Thyroid gland (tissue), 4 donors: ENCODE data around the gene SC5D.

Source experiments
- POLR2A ChIP-seq, 2 donors: fragments of 450-650 bp; IDR thresholded peaks; one replicate each; pipeline ENCODE4 v1.6.1; 2017; ENCODE audit warnings: antibody characterized with exemption in 2 of 2, mild to moderate bottlenecking in 2 of 2, moderate library complexity in 1 of 2
- TF ChIP-seq, protein P1 (sequence below), 6 experiments: fragments of 200-600 bp in 3 of 6; fragments of 450-650 bp in 3 of 6; sonication (generic) in 3 of 6; IDR thresholded peaks; one replicate each; pipeline ENCODE4 v1.5.1; 2016 to 2019; ENCODE audit warnings: antibody characterized with exemption in 6 of 6, mild to moderate bottlenecking in 2 of 6, inconsistent platforms in 1 of 6, moderate library complexity in 1 of 6

DNA sequence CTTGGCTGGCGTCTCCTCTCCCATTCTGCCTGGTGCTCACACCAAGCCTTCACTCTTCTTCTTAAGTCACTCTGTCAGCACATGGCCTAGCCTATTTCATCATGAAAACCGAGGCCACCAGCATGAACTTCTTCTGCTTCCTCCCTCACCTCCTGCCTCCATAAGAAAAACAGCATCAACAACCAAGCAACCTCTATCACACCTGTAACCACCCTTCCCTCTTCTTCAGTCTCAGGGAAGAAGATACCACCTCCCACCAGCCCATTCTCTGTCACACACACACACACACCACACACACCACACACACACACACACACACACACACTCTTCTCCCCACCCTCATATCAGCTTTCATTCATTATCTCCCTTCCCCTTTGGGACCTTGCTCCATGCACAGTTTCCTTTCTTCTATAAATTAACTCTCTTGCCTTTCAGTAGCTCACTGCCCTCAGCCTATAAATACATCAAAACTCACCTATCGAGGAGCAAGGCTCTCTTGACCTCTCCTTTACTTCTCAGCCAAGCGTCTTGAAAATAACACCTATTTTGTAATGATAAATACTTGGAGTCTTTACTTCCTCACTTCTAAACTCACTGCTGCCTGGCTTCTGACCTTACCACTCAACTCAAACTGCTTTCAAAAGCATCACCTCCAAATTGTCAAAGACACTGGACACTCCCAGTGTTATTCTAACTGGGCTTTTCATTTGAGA lies 36.6 kb downstream of the SC5D start:
- TF ChIP-seq, protein P1, sequence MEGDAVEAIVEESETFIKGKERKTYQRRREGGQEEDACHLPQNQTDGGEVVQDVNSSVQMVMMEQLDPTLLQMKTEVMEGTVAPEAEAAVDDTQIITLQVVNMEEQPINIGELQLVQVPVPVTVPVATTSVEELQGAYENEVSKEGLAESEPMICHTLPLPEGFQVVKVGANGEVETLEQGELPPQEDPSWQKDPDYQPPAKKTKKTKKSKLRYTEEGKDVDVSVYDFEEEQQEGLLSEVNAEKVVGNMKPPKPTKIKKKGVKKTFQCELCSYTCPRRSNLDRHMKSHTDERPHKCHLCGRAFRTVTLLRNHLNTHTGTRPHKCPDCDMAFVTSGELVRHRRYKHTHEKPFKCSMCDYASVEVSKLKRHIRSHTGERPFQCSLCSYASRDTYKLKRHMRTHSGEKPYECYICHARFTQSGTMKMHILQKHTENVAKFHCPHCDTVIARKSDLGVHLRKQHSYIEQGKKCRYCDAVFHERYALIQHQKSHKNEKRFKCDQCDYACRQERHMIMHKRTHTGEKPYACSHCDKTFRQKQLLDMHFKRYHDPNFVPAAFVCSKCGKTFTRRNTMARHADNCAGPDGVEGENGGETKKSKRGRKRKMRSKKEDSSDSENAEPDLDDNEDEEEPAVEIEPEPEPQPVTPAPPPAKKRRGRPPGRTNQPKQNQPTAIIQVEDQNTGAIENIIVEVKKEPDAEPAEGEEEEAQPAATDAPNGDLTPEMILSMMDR (IDR thresholded peaks at IDR 0.05), result no peak
- TF ChIP-seq POLR2A (IDR thresholded peaks at IDR 0.05), result no peak
